ENCODE measurements around the gene UGT2B15.
"Not testable (repeated sequence)": the region's sequence is repeated elsewhere in the genome, so short reads cannot be mapped to it uniquely, and the experiment has no call there.

- not testable (repeated sequence) for TF ChIP-seq CTCF, POLR2AphosphoS5 (IDR thresholded peaks at IDR 0.05)
Observed at GRCh38 chr4:68681298-68681697, 10.8 kb upstream of the UGT2B15 start.
